Fibroblast of skin of abdomen (primary cell): ENCODE results near the gene ABHD14A.

Source experiments
- DNase-seq: peaks from one replicate; pipeline ENCODE4 v3.0.0-alpha.2; 2013

ABHD14A gene

GRCh38 chr3:52021489-52022268 lies 46.8 kb downstream of the ABHD14A start:
- no peak for DNase-seq

DNA sequence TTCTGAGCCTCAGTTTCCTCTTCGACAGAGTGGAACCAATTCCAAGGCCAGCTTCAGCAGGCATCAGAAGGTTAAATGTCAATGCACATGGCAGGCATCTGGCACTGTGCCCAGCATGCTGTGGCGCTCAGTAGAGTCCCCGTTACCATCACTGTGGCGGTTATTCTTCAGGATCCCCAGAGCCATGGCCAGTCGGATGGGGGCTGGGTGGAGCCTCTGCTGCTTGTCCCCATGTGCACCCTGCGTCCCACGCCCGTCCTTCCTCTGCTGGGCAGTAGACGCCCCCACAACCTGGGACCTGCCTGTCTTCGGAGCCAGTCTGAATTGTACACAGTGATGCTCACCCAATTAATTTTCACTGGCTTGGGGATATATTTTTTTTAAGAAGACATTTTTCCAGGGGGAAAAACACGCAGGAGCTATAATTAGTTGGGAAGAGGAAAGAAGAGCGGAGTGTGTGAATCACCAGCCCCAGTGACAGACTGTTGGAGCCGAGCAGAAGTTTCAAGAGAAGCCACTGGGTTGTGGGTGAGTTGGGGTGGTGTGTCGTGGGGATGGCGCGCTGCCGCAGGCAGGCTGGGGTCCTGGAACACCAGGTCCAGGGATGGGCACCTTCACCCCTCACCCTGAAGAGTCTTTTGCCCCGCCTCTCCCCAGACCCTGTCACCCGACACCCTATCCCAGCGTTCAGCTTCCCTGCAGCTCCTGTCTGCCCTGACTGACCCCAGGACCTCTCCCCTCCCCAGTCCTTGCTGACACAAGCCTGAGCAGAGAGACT lies 47.6 kb downstream of the ABHD14A start:
- no peak for DNase-seq

DNA sequence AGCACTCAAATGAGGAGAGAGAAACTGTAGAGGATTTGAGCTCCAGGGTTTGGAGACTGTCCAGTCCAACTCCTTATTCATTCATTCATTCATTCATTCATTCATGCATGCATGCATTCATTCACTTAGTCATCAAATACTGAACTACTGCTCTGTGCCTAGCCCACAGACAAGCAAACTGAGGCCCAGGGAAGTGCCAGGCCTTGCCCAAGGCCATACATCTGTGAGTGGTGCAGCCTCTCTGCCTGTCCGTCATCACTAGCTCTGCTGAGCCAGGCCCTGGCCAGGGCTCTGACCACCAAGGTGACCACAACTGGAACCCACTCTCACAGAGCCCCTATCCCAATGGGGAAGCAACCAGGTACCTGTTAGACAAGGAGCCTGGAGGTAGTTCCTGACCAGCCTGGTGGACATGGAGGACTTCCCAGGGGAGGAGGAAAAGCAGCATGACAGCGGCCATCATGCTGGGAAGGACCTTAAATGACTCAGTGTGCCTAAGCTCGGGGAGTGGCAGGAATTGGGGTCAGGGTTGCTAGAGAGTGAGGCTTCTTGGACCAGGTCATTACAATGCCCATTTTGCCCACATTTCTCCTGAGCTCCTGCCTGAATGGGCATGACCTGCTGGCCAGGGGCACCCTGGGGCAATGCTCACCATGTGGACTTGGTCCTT lies 48.4 kb downstream of the ABHD14A start:
- no peak for DNase-seq

- DNase-seq = no peak
Observed at GRCh38 chr3:52023860-52024764, 49.2 kb downstream of the ABHD14A start.

DNA sequence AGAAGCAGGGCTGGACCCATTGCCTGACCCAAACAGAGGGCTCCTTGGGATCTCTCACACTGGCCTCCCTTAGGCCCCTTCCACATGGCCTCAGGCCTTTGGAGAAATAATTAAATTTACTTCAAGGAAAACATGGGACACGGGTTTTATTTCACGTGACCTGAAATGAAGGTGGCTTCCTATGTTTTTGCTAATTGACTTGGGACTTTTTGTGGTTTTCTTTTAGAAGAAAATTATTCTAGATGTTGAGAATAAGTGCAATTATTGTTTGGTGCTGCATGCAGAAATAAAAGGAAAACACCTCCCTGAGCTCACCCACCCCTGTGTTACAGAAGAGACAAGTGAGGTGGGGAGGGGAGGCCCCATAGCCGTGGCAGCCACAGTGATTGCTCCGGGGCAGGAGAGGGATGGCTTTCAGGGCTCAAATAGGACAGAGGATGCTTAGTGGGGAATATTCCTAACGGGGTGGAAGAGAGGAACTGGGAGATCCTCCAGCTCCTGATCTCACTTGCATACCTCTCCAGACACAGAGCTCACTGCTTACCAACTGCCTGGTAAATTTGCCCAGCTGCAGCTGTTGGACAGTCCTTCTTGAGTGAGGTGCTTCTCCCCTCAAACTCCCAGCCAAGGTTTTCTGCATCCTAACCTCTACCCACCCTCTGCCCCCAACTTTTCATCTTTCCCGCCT lies 50.0 kb downstream of the ABHD14A start:
- DNase-seq = no peak

DNA sequence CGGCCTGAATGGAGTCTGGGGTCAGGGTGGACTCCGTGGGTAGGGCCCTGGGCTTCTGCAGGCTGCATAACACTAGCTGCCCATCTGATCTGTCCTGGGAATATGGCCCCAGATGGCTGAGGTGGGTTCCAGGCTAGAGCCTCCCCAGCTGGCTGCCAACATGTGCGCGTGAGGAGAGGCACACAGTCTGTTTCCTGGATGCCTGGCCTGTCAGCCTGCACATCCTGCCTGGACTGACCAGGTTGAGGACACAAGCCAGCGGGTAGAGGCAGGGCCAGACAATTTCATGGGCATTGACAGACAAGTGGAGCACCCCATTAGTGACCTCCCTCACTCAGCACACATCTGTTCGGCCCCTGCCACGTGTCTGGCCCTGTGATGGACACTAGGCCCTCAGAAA lies 50.6 kb downstream of the ABHD14A start:
- DNase-seq = no peak

GRCh38 chr3:52026041-52026440 lies 51.2 kb downstream of the ABHD14A start:
- no peak for DNase-seq

DNA sequence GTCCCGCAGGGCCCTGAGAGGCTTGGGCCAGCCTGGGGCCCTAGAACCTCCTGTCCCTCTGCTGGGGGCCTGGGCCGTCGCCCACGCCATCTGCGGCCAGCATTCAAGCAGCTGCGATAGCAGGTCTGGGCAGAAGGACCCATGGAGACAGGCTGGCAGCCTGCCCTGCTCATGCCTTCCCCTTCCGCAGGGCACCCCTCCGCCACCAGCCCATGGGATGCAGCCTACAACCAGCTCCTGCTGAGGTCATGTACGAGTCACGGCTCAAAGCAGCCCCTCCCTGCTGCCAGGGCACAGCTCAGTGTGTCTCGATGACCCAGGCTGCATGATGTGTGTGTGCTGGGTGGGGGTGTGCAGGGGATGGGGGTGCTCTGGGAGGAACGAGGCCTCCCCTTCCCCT lies 53.7 kb downstream of the ABHD14A start:
- no peak for DNase-seq

GRCh38 chr3:52029053-52029452 lies 54.2 kb downstream of the ABHD14A start:
- DNase-seq = no peak

GRCh38 chr3:52029535-52029934 lies 54.7 kb downstream of the ABHD14A start:
- no peak for DNase-seq
